DMS114 treated with DMSO at 0.1 percent for 48 hours (cell line): ENCODE measurements around the gene CYS1.
"Not testable (repeated sequence)": the region's sequence is repeated elsewhere in the genome, so short reads cannot be mapped to it uniquely, and the experiment has no call there.

Source experiments
- DNase-seq: peaks from one replicate; lab custom pipeline; 2025; ENCODE audit not compliant: unreplicated experiment; lab: John Stamatoyannopoulos, UW

CYS1 gene

DNA sequence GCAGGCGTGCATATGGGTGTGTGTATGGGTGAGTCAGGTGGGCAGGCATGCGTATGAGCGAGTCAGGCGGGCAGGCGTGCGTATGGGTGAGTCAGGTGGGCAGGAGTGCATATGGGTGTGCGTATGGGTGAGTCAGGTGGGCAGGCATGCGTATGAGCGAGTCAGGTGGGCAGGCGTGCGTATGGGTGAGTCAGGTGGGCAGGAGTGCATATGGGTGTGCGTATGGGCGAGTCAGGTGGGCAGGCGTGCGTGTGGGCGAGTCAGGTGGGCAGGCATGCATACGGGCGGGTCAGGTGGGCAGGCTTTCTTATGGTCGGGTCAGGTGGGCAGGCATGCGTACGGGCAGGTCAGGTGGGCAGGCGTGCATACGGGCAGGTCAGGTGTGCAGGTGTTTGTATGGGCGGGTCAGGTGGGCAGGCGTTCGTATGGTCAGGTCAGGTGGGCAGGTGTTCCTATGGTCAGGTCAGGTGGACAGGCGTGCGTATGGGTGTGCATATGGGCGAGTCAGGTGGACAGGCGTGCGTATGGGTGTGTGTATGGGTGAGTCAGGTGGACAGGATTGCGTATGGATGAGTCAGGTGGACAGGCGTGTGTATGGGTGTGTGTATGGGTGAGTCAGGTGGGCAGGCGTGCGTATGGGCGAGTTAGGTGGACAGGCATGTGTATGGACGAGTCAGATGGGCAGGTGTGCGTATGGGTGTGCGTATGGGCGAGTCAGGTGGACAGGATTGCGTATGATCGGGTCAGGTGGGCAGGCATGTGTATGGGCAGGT, 65.6 kb downstream of the CYS1 start:
- no peak for DNase-seq

DNA sequence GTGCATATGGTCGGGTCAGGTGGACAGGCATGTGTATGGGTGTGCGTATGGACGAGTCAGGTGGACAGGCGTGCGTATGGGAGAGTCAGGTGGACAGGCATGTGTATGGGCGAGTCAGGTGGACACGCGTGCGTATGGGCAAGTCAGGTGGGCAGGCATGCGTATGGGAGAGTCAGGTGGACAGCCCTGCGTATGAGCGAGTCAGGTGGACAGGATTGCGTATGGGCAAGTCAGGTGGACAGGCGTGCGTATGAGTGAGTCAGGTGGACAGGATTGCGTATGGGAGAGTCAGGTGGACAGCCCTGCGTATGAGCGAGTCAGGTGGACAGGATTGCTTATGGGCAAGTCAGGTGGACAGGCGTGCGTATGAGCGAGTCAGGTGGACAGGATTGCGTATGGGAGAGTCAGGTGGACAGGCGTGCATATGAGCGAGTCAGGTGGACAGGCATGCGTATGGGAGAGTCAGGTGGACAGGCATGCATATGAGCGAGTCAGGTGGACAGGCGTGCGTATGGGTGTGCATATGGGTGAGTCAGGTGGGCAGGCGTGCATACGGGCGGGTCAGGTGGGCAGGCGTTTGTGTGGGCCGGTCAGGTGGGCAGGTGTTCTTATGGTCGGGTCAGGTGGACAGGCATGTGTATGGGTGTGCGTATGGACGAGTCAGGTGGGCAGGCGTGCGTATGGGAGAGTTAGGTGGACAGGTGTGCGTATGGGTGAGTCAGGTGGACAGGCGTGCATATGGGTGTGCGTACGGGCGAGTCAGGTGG, 66.4 kb downstream of the CYS1 start:
- DNase-seq, result not testable (repeated sequence)

DNA sequence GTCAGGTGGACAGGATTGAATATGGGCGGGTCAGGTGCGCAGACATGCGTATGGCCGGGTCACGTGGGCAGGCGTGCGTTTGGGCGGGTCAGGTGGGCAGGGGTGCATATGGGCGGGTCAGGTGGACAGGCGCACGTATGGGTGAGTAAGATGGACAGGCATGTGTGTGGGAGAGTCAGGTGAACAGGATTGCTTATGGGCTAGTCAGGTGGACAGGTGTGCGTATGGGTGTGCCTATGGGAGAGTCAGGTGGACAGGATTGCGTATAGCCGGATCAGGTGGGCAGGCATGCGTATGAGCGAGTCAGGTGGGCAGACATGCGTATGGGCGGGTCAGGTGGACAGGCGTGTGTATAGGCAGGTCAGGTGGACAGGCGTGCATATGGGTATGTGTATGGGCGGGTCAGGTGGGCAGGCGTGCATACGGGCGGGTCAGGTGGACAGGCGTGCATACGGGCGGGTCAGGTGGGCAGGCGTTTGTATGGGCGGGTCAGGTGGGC, 67.2 kb downstream of the CYS1 start:
- DNase-seq, result no peak

DNA sequence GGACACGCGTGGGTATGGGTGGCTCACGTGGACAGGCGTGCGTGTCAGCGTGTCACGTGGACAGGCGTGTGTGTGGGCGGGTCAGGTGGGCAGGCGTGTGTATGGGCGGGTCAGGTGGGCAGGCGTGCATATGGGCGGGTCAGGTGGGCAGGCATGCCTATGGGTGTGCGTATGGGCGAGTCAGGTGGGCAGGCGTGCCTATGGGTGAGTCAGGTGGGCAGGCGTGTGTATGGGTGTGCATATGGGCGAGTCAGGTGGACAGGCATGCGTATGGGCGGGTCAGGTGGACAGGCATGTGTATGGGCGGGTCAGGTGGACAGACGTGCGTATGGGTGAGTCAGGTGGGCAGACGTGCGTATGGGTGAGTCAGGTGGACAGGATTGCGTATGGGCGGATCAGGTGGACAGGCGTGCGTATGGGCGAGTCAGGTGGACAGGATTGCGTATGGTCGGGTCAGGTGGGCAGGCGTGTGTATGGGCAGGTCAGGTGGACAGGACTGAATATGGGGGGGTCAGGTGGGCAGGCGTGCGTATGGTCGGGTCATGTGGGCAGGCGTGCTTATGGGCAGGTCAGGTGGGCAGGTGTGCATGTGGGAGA, 67.7 kb downstream of the CYS1 start:
- DNase-seq, result not testable (repeated sequence)

DNA sequence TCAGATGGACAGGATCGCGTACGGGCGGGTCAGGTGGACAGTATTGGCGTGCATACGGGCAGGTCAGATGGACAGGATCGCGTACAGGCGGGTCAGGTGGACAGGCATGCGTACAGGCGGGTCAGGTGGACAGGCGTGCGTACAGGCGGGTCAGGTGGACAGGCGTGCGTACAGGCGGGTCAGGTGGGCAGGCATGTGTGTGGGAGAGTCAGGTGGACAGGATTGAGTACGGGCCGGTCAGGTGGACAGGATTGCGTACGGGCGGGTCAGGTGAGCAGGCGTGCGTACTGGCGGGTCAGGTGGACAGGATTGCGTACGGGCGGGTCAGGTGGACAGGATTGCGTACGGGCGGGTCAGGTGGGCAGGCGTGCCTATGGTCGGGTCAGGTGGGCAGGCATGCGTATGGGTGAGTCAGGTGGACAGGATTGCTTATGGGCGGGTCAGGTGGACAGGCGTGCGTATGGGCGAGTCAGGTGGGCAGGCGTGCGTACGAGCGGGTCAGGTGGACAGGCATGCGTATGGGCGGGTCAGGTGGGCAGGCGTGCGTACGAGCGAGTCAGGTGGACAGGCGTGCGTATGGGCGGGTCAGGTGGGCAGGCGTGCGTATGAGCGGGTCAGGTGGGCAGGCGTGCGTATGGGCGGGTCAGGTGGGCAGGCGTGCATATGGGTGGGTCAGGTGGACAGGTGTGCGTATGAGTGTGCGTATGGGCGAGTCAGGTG, 68.4 kb downstream of the CYS1 start:
- not testable (repeated sequence) for DNase-seq

DNA sequence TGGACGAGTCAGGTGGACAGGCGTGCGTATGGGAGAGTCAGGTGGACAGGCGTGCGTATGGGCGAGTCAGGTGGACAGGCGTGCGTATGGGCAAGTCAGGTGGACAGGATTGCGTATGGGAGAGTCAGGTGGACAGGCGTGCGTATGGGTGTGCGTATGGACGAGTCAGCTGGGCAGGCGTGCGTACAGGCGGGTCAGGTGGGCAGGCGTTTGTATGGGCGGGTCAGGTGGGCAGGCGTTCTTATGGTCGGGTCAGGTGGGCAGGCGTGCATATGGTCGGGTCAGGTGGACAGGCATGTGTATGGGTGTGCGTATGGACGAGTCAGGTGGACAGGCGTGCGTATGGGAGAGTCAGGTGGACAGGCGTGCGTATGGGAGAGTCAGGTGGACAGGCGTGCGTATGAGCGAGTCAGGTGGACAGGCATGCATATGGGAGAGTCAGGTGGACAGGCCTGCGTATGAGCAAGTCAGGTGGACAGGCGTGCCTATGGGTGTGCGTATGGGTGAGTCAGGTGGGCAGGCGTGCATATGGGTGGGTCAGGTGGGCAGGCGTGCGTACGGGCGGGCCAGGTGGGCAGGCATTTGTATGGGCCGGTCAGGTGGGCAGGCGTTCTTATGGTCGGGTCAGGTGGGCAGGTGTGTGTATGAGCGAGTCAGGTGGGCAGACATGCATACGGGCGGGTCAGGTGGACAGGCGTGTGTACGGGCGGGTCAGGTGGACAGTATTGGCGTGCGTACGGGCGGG, 69.2 kb downstream of the CYS1 start:
- not testable (repeated sequence) for DNase-seq

DNA sequence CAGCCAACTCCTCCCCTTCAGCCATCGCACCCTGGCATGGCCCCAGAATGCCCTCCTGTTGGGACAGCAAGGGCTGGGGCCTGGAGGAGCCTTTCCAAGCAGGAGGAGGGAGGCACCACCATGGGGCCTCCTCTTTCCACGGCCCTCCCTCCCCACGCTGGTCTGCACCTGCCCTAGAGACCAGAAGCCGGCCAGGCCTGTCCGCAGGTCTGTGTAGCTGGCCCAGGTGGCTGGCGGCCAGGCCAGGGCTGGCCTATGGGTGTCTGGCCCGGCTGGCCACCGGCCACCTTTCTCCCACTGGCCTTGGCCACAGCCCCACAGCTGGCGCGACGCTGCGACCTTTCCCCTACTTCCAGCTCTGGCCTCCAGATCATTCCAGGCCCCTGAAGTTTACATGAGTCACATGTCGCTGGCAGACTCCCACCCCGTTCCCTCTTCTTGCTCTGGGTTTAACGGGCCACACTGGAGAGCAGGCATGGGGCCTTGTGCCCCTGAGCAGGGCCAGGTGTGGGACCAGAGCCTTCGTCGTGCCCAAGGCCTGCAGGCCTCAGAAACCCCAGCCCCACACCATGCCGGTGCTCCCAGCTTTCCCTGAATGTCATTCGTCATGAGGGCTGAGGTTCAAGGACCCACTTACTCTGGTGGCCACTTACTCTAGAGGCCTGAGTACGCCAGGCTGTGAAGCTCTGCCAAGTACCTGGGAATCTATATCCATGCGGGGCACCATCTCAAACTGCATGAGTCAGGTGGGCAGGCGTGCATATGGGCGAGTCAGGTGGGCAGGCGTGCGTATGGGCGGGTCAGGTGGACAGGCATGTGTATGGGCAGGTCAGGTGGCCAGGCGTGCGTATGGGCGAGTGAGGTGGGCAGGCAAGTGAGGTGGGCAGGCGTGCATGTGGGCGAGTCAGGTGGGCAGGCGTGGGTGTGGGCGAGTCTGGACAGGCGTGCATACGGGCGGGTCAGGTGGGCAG, 70.1 kb downstream of the CYS1 start:
- DNase-seq, result no peak

DNA sequence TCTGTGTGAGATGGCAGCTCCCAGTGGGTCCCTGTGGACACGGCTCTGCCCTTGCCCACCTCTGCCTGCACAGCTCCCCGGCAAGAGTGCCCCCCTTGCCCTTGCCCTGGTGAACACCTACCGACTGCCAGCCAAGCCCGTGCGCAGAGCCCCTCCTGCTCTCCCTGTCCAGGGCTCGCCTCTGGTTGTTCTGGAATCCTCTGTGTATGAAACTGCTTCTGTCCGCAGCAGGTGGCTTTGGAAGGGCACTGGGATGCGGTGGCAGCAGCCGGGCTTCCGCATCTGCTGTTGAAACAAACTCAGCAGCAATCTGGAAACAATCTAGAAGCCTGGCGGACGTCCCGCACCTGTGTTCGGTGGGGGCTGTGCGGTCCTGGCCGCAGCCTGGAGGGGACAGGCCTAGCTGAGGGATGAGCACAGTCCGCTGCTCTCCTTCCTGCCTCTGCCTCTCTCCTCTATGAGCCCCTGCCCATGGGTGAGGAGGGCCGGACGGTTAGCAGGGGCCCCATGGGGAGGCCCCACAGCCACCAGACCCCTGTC, 70.9 kb downstream of the CYS1 start:
- no peak for DNase-seq

DNA sequence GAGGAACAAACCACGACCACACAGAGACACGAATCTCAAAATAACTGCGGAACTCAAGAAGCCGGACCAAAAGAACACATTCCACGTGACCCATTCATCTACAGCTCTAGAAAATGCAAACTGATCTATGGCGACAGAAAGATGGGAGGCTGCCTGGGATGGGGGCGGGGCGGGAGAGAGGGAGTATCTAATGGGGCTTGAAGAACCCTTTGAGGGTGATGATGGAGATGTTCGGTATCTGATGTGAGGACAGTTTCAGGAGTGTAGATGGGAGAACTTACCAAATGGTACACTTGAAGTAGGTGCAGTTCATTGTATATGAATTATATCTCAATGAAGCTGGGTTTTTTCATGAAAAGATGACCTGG, 71.4 kb downstream of the CYS1 start:
- DNase-seq, result no peak

DNA sequence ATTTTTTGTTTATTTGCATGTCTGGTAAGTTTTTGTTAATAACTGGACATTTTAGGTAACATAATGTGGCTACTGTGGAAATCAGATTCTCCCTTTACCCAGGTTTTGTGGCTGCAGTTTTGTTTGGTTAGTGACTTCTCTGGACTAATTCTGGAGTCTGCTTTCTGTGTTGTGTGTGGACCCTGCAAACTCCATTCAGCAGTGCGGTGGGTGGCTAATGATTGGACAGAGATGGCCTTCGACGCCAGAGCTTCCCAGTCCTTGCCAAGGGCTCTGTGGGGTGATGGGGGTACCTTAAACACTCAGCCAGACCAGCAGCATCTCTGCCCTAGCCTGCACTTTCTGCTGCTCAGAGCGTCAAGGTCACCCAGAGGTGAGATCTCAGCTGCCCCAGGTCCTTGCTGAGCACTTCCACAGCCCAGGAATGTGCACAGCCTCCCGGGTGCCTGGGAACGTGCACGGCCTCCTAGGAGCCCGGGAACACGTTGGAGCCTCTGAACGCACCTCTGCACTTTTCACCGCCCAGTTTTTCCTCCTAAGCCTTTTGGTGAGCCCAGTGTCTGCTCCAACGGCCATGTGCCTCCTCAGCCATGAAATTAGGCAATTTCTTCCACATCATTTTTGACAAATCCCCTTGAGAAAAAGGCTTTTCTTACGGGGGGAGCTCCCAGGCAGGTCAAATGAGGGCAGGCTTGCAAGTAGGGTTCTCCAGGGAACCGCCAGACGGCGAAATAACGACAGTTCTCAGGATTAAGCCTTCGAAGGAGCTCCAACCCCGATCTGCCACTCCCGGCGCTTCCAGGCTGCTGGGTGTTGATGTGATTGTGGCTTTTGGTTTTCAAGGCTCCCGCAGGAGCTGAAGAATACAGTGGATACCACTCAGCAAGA, 72.0 kb downstream of the CYS1 start:
- DNase-seq, result no peak

DNA sequence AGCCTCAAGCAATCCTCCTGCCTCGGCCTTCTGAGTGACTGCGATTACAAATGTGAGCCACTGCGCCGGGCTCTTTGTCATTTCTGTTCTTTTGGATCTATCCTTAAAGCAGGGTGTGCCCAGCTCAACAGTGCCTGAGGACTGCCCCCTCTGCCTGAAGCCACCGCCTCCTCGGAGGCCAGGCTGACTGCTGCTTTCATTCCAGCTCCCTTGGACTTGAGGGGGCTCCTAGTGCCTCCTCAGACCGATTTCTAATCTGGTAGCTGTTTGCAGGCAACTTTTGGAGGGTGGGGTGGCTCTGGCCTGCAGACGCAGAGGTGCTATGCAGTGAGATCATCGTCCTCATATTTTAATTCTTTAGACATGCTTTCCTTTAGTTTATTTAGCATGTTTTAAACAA, 72.8 kb downstream of the CYS1 start:
- DNase-seq, result no peak
